Esophagus squamous epithelium (tissue), 5 donors: ENCODE measurements around the gene GRIK4. TPM values are rescaled to one million over a fixed set of nuclear protein-coding genes. Genes with fewer than 3 reads are reported as not detected.
A peak's percentile ranks its signal among the peaks of the same experiment; 100 is the strongest.

Experiments used
- DNase-seq: peaks from one replicate; lab custom pipeline; 2025; lab: John Stamatoyannopoulos, UW
- H3K27ac ChIP-seq, 4 donors: fragments of 200-600 bp; sonication (generic); one replicate each; pipeline ENCODE4 v1.5.1; 2016 to 2019; ENCODE audit warnings: mild to moderate bottlenecking in 1 of 4
- H3K27me3 ChIP-seq, 4 donors: fragments of 200-600 bp; sonication (generic); 1 replicate in 3 of 4; 2 replicates in 1 of 4; pipeline versions ENCODE4 v1.5.1 to v1.6.0; 2017 to 2021; ENCODE audit warnings: antibody characterized with exemption in 1 of 4
- H3K36me3 ChIP-seq, 3 donors: fragments of 200-600 bp; sonication (generic); one replicate each; pipeline ENCODE4 v1.5.1; 2016 to 2019
- H3K4me1 ChIP-seq, 3 donors: fragments of 200-600 bp; sonication (generic); one replicate each; pipeline ENCODE4 v1.5.1; 2017 to 2019
- H3K4me3 ChIP-seq, 4 donors: fragments of 200-600 bp; sonication (generic); 1 replicate in 3 of 4; 2 replicates in 1 of 4; pipeline ENCODE4 v1.5.1; 2016 to 2019; ENCODE audit warnings: mild to moderate bottlenecking in 2 of 4, moderate library complexity in 1 of 4
- H3K9me3 ChIP-seq, 3 donors: fragments of 200-600 bp; sonication (generic); one replicate each; pipeline ENCODE4 v1.5.1; 2016 to 2019
- POLR2A ChIP-seq, 4 donors: fragments of 450-650 bp; IDR thresholded peaks; one replicate each; pipeline ENCODE4 v1.6.1; 2017; ENCODE audit warnings: antibody characterized with exemption in 4 of 4, mild to moderate bottlenecking in 4 of 4, moderate library complexity in 3 of 4
- WGBS, 2 donors: methylation state at CpG; one replicate each; pipeline ENCODE4 v1.1.5; 2018; 5-methylcytosine and 5-hydroxymethylcytosine counted together
- intact Hi-C: fragments of 100-400 bp; cut with DNase I; formaldehyde crosslinking; loops from one replicate; pipeline ENCODE4 v1.15.0; 2022
- total RNA-seq, 4 donors: library from RNA; depleted of rRNA; stranded (reverse); fragments of >200 nt; gene quantifications; one replicate each; pipeline ENCODE4 v1.1.0, GENCODE V29; 2016
- TF ChIP-seq, protein P1 (sequence below), 6 experiments: fragments of 450-650 bp in 4 of 6; fragments of 200-600 bp in 2 of 6; sonication (generic) in 2 of 6; IDR thresholded peaks; one replicate each; pipeline ENCODE4 v1.5.1; 2016 to 2019; ENCODE audit warnings: antibody characterized with exemption in 6 of 6, mild to moderate bottlenecking in 4 of 6, moderate library complexity in 4 of 6
- donor health status: DM: yes; HTN: yes; CAD: no.

GRIK4 gene
- total RNA-seq, 4 donors from 2014 or later = 0.15 to 0.19 TPM; not detected in 2

DNA sequence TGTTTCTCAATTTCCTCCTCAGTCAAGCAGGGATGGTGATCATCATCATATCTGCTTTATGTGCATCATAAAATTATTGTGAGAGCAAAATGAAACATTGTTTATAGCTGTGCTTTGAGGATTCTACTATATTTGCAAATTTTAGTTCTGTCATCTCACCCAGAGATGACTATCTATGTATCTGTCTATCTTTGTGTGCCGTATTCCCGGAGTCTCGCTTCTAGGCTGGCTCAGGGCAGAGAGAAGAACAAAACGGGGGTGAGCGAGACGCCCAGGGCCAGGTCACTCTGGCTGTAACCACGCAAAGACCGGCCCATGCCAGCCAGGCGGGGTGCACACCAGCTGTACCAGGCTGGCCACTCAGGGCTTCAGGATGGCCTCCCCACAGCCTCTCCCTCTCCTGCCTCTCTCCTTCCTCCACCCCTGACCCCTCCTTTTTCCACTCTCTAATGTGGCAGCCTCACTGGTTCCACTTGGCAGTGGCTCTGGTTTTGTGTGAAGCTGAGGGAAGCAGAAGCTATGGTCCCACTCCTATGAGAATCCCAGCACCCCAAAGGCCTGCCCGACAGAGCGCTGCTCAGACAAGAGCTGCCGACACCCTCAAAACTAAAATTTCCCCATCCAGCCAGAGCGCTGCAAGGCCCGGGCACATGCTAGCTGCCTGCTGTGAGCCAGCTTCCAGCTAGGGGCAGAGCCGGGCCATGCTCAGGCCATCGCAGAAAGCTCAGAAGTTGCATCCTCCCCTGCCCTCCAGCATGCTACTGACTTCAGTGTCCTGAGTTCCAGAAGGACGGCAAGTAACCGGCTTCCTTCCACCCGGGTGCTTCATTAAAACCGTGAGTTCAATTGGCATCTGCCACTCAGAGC lies 372.8 kb downstream of the GRIK4 start:
- peaks cover 5 to 49% (median 19%) of the 10 kb centered on the region in 3 donors for H3K4me1 ChIP-seq
- peaks cover 0 to 3% (median 0%) of the 10 kb centered on the region in 4 donors for H3K27me3 ChIP-seq
- no peaks in the 10 kb centered on the region for H3K36me3 ChIP-seq
- H3K9me3 ChIP-seq = no peaks in the 10 kb centered on the region
- WGBS, 2 donors = 64 to 81% methylated on average over 15 to 20 of the region's 20 CpGs
- no peak overlapping the region for H3K4me3 ChIP-seq
- peak overlapping the region; percentile 27 to 61 (median 48) for H3K27ac ChIP-seq
- TF ChIP-seq, protein P1, sequence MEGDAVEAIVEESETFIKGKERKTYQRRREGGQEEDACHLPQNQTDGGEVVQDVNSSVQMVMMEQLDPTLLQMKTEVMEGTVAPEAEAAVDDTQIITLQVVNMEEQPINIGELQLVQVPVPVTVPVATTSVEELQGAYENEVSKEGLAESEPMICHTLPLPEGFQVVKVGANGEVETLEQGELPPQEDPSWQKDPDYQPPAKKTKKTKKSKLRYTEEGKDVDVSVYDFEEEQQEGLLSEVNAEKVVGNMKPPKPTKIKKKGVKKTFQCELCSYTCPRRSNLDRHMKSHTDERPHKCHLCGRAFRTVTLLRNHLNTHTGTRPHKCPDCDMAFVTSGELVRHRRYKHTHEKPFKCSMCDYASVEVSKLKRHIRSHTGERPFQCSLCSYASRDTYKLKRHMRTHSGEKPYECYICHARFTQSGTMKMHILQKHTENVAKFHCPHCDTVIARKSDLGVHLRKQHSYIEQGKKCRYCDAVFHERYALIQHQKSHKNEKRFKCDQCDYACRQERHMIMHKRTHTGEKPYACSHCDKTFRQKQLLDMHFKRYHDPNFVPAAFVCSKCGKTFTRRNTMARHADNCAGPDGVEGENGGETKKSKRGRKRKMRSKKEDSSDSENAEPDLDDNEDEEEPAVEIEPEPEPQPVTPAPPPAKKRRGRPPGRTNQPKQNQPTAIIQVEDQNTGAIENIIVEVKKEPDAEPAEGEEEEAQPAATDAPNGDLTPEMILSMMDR (IDR thresholded peaks at IDR 0.05) = no peak
- no peak for TF ChIP-seq POLR2A (IDR thresholded peaks at IDR 0.05)
- no peak for DNase-seq
- intact Hi-C loops = no loop called here

DNA sequence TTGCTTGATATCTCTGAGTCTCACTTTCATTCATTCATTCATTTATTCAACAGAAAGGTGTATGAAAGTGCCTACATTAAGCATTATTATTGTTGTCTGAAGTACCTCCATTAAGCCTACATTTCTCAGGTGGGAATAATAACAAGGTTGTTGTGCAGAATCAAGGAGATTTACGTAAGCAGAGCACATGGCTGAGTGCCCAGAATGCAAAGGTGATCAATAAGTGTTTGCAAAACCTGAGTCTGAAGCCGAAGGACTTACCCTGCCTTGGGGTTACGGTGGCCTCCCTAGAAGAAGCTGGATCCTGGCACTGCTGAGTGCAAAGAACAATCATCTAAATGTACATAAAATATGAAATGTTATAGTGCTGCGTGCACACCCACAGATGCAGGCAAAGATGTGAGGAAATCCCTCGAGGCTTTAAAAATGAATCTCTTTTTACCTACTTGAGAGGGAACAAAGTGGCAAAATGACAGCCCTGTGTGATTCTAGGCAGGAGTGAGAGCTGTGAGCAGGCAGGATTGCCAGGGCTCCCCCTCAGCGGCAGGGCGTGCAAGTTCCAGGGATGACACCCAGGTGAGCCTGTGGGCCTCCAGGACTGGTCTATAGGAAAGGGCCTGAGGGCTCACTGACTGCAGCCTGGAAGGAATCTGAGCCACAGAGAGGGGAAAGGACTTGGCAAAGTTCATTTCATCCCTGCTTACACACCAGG lies 379.2 kb downstream of the GRIK4 start:
- 41 to 60% methylated on average over 7 of the region's 7 CpGs for WGBS, 2 donors
- no peaks in the 10 kb centered on the region for H3K9me3 ChIP-seq
- intact Hi-C loops = no loop called here
- H3K4me1 ChIP-seq = peaks cover 0 to 37% (median 0%) of the 10 kb centered on the region in 3 donors
- no peak for DNase-seq
- H3K36me3 ChIP-seq = no peaks in the 10 kb centered on the region
- TF ChIP-seq, protein P1 (IDR thresholded peaks at IDR 0.05) = no peak
- TF ChIP-seq POLR2A (IDR thresholded peaks at IDR 0.05) = no peak
- H3K4me3 ChIP-seq = no peak overlapping the region
- H3K27me3 ChIP-seq = peaks cover 0 to 3% (median 0%) of the 10 kb centered on the region in 4 donors
- no peak overlapping the region for H3K27ac ChIP-seq

DNA sequence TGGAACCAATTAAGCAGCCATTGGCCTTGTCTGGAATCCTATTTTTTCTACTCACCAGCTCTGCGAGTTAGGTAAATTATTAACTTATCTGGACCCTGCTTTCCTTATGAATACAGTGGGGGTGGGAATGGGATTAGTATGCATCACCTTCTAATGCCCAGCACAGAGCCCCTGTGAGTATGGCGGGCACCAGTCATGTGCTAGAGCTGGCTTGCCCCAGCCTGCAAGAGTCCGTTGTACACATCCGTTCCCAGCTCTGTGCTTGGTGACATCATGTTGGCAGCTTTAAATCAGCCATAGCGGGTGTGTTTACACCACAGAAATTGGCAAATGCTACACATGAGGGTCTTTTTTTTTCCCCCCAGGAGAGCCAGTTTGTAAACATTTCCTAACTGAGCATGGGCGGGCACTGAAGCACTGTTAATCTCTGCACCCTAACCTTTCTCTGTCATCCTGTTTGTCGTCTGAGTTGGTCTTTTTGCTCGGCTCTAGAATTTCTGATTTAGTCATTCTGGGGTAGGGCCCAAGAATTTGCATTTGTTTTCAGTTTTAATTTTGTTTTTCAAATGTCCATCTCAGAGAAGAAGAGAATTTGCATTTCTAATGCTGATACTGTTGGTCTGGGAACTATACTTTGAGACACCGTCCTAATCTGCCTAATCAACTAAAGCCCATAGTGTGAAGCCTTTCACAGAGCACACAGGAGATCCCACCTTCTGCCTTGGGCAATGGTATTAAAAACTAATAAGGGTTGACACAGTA lies 382.1 kb downstream of the GRIK4 start:
- intact Hi-C loops = no loop called here
- Histone ChIP-seq H3K27ac (peak overlapping the region in 1 of 4 donors; percentile 42), H3K36me3 (no peaks in the 10 kb centered on the region), H3K27me3 (peaks cover 0 to 3% (median 0%) of the 10 kb centered on the region in 4 donors), H3K4me3 (no peak overlapping the region), H3K4me1 (peaks cover 0 to 30% (median 0%) of the 10 kb centered on the region in 3 donors), H3K9me3 (no peaks in the 10 kb centered on the region)
- no peak for DNase-seq
- no peak for TF ChIP-seq POLR2A (IDR thresholded peaks at IDR 0.05)
- TF ChIP-seq, protein P1 (IDR thresholded peaks at IDR 0.05) = no peak
- WGBS, 2 donors = 44 to 61% methylated on average over 8 to 9 of the region's 9 CpGs

DNA sequence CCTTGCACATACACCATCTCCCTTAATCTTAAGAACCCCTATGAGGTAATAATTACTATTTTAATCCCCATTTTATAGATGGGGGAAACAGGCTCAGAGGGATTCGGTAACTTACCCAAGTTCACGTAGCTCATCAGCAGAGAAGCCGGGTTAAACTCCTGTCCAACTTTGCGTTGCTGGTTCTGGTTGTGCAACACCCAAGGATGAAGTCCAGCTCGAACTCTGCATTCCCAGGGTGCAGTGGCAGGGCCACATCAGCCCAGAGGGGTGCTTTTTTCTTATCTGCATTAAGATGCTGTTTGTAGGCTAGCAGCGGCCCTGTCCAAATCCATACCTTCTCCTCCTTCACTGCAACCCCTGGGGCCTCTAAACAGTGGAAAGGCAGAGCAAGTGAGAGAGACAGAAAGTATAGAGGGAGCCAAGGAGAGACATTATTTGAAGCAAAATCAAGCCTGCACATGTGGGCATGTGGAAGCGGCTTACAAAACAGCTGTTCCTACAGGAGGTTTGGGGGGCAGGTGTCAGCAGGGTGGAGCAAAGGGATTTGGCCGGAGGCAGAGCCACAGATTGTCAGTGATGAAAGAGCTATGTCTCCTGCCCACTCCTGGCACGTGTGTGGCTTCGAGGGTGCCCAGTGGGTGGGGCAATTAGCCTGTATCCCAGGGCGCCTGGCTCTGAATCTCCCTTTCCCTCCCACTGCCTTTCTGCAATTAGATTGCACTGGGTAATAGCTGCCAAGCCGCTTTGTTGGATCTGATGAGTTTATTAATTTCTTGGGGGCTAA lies 382.8 kb downstream of the GRIK4 start:
- 26 to 52% methylated on average over 10 of the region's 12 CpGs for WGBS, 2 donors
- H3K27ac ChIP-seq = peak overlapping the region in 1 of 4 donors; percentile 42
- H3K9me3 ChIP-seq = no peaks in the 10 kb centered on the region
- no peak overlapping the region for H3K4me3 ChIP-seq
- TF ChIP-seq POLR2A (IDR thresholded peaks at IDR 0.05) = no peak
- TF ChIP-seq, protein P1 (IDR thresholded peaks at IDR 0.05) = no peak
- H3K27me3 ChIP-seq = peaks cover 0 to 8% (median 0%) of the 10 kb centered on the region in 4 donors
- peaks cover 0 to 30% (median 0%) of the 10 kb centered on the region in 3 donors for H3K4me1 ChIP-seq
- no peaks in the 10 kb centered on the region for H3K36me3 ChIP-seq
- no peak for DNase-seq
- intact Hi-C loops = no loop called here
